Nephron (organoid): ENCODE data around the gene PHF21A.

Experiments
- H3K27ac Mint-ChIP-seq, 3 experiments: 2 replicates each; pipeline ENCODE4 v1.8.0; 2020; ENCODE audit warnings: mixed read lengths in 3 of 3, mild to moderate bottlenecking in 2 of 3, moderate library complexity in 1 of 3
- H3K27me3 Mint-ChIP-seq: 2 replicates; pipeline ENCODE4 v1.8.0; 2021; ENCODE audit warnings: low read depth, mild to moderate bottlenecking, moderate library complexity, mixed read lengths
- H3K36me3 Mint-ChIP-seq: 2 replicates; pipeline ENCODE4 v1.8.0; 2020; ENCODE audit warnings: low read depth, mixed read lengths
- H3K4me1 Mint-ChIP-seq: 2 replicates; pipeline ENCODE4 v1.8.0; 2020; ENCODE audit warnings: mixed read lengths
- H3K4me3 Mint-ChIP-seq, 3 experiments: 2 replicates each; pipeline ENCODE4 v1.8.0; 2020; ENCODE audit warnings: mild to moderate bottlenecking in 3 of 3, mixed read lengths in 3 of 3, moderate library complexity in 2 of 3
- H3K9me3 Mint-ChIP-seq: 2 replicates; pipeline ENCODE4 v1.8.0; 2020; ENCODE audit warnings: mixed read lengths
- CTCF ChIP-seq, 3 experiments: fragments of 200-600 bp; sonication (generic); IDR thresholded peaks; one replicate each; pipeline ENCODE4 v1.5.0; 2021; ENCODE audit warnings: antibody characterized with exemption in 3 of 3; ENCODE audit not compliant: unreplicated experiment in 3 of 3

The PHF21A gene

GRCh38 chr11:45926536-45927331 is 194.5 kb downstream of the PHF21A start:
- no peaks in the 10 kb centered on the region for H3K9me3 Mint-ChIP-seq
- peaks cover 10% of the 10 kb centered on the region for H3K36me3 Mint-ChIP-seq
- peaks cover 41% of the 10 kb centered on the region for H3K27me3 Mint-ChIP-seq
- no peak overlapping the region for H3K4me3 Mint-ChIP-seq
- H3K4me1 Mint-ChIP-seq, result peaks cover 14% of the 10 kb centered on the region
- no peak for TF ChIP-seq CTCF (IDR thresholded peaks at IDR 0.05; ENCODE audit: unreplicated experiment in 3 of 3)
- H3K27ac Mint-ChIP-seq, result no peak overlapping the region

- no peak for TF ChIP-seq CTCF (IDR thresholded peaks at IDR 0.05; ENCODE audit: unreplicated experiment in 3 of 3)
- Mint-ChIP-seq H3K27me3 (peaks cover 48% of the 10 kb centered on the region), H3K4me1 (peaks cover 21% of the 10 kb centered on the region), H3K27ac (no peak overlapping the region), H3K4me3 (no peak overlapping the region), H3K36me3 (peaks cover 7% of the 10 kb centered on the region), H3K9me3 (no peaks in the 10 kb centered on the region)
These were observed 195.3 kb downstream of the PHF21A start for GRCh38 chr11:45926001-45926401.

- Mint-ChIP-seq H3K4me3 (no peak overlapping the region), H3K36me3 (peaks cover 7% of the 10 kb centered on the region)
These were observed 195.7 kb downstream of the PHF21A start for GRCh38 chr11:45925550-45925949.

GRCh38 chr11:45924927-45925326 is 196.3 kb downstream of the PHF21A start:
- Mint-ChIP-seq H3K9me3 (no peaks in the 10 kb centered on the region), H3K27me3 (peaks cover 59% of the 10 kb centered on the region), H3K36me3 (peaks cover 2% of the 10 kb centered on the region), H3K27ac (no peak overlapping the region), H3K4me3 (no peak overlapping the region), H3K4me1 (peaks cover 16% of the 10 kb centered on the region)
- TF ChIP-seq CTCF (IDR thresholded peaks at IDR 0.05; ENCODE audit: unreplicated experiment in 3 of 3), result no peak

More at GRCh38 chr11:45925550-45925949, 195.7 kb downstream of the PHF21A start:
- Mint-ChIP-seq H3K9me3 (no peaks in the 10 kb centered on the region), H3K27me3 (peaks cover 53% of the 10 kb centered on the region), H3K4me1 (peaks cover 21% of the 10 kb centered on the region), H3K27ac (no peak overlapping the region)
- TF ChIP-seq CTCF (IDR thresholded peaks at IDR 0.05; ENCODE audit: unreplicated experiment in 3 of 3), result no peak

- peaks cover 60% of the 10 kb centered on the region for H3K27me3 Mint-ChIP-seq
- no peaks in the 10 kb centered on the region for H3K9me3 Mint-ChIP-seq
- no peaks in the 10 kb centered on the region for H3K36me3 Mint-ChIP-seq
- H3K4me3 Mint-ChIP-seq, result peak overlapping the region; percentile 41 to 65 (median 60)
- no peak for TF ChIP-seq CTCF (IDR thresholded peaks at IDR 0.05; ENCODE audit: unreplicated experiment in 3 of 3)
- peak overlapping the region in 1 of 3 experiments; percentile 23 for H3K27ac Mint-ChIP-seq
- peaks cover 13% of the 10 kb centered on the region for H3K4me1 Mint-ChIP-seq
These were observed 197.0 kb downstream of the PHF21A start for GRCh38 chr11:45924036-45924915.
